ENCODE data around the gene PIP5K1B. TPM values are rescaled to one million over a fixed set of nuclear protein-coding genes. Genes with fewer than 3 reads are reported as not detected.

PIP5K1B gene
- total RNA-seq, 1 experiment from 2014 or later = not detected

DNA sequence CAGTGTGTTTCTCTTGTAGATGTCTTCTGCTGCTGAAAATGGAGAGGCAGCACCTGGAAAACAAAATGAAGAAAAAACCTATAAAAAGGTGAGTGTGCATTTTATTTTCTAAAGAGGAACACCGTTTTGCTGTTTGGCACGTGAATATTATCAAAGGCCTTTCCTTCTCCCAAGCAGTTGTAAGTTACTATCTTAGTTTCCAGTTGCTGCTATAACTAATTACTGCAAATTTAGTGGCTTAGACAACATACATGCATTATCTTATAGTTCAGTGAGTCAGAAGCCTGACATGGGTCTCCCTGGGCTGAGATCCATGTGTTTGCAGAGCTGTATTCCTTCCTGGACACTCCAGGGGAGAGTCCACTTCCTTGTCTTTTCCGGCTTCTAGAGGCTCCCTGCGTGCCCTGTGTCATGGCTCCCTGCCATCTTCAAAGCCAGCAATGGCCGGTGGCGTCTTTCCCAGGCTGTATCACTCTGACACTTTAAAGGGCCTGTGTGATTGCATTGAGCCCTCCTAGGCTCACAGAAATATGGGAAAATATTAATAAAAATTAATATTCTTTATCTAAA lies 117.6 kb downstream of the PIP5K1B start:
- no peak for DNase-seq (ENCODE audit: low spot score)
- POLR2A ChIA-PET (ENCODE audit: low non-redundant PET) = no interaction called here

GRCh38 chr9:68825762-68826472 lies 120.9 kb downstream of the PIP5K1B start:
- ChIA-PET CTCF (no interaction called here), POLR2A (ENCODE audit: low non-redundant PET) (no interaction called here)
- Histone ChIP-seq H3K9me3 (ENCODE audit: low read depth, low read length, poor library complexity, severe bottlenecking) (no peaks in the 10 kb centered on the region), H3K36me3 (ENCODE audit: insufficient read depth, low read length, poor library complexity, severe bottlenecking) (no peaks in the 10 kb centered on the region), H3K27me3 (replicated peaks; ENCODE audit: insufficient read depth, low read depth, low read length, poor library complexity) (peaks cover 49% of the 10 kb centered on the region), H3K27ac (ENCODE audit: low read depth, low read length, poor library complexity, severe bottlenecking) (no peak overlapping the region), H3K4me1 (ENCODE audit: insufficient read depth, low read length, poor library complexity, severe bottlenecking) (no peaks in the 10 kb centered on the region), H3K4me3 (ENCODE audit: low read depth, low read length, poor library complexity, severe bottlenecking) (no peak overlapping the region)
- intact Hi-C loops (cut with micrococcal nuclease; ENCODE audit: unreplicated experiment) = no loop called here
- no TSS peak for BruUV-seq (replicated peaks)
- TF ChIP-seq CTCF (conservative IDR thresholded peaks at IDR 0.05; ENCODE audit: low read depth, low read length) = no peak
- no peak for TF ChIP-seq EZH2 (IDR thresholded peaks at IDR 0.05; ENCODE audit: borderline replicate concordance, low read depth, low read length, poor library complexity, severe bottlenecking)
- DNase-seq (ENCODE audit: low spot score) = no peak

More for the DNA sequence above, 117.6 kb downstream of the PIP5K1B start:
- Histone ChIP-seq H3K4me3 (ENCODE audit: low read depth, low read length, poor library complexity, severe bottlenecking) (no peak overlapping the region), H3K27ac (ENCODE audit: low read depth, low read length, poor library complexity, severe bottlenecking) (no peak overlapping the region), H3K27me3 (replicated peaks; ENCODE audit: insufficient read depth, low read depth, low read length, poor library complexity) (peaks cover 66% of the 10 kb centered on the region), H3K4me1 (ENCODE audit: insufficient read depth, low read length, poor library complexity, severe bottlenecking) (no peaks in the 10 kb centered on the region), H3K36me3 (ENCODE audit: insufficient read depth, low read length, poor library complexity, severe bottlenecking) (no peaks in the 10 kb centered on the region), H3K9me3 (ENCODE audit: low read depth, low read length, poor library complexity, severe bottlenecking) (no peaks in the 10 kb centered on the region)
- CTCF ChIA-PET = no interaction called here
- TF ChIP-seq CTCF (conservative IDR thresholded peaks at IDR 0.05; ENCODE audit: low read depth, low read length) (no peak), EZH2 (IDR thresholded peaks at IDR 0.05; ENCODE audit: borderline replicate concordance, low read depth, low read length, poor library complexity, severe bottlenecking) (no peak)
- no TSS peak for BruUV-seq (replicated peaks)
- intact Hi-C loops (cut with micrococcal nuclease; ENCODE audit: unreplicated experiment) = no loop called here

DNA sequence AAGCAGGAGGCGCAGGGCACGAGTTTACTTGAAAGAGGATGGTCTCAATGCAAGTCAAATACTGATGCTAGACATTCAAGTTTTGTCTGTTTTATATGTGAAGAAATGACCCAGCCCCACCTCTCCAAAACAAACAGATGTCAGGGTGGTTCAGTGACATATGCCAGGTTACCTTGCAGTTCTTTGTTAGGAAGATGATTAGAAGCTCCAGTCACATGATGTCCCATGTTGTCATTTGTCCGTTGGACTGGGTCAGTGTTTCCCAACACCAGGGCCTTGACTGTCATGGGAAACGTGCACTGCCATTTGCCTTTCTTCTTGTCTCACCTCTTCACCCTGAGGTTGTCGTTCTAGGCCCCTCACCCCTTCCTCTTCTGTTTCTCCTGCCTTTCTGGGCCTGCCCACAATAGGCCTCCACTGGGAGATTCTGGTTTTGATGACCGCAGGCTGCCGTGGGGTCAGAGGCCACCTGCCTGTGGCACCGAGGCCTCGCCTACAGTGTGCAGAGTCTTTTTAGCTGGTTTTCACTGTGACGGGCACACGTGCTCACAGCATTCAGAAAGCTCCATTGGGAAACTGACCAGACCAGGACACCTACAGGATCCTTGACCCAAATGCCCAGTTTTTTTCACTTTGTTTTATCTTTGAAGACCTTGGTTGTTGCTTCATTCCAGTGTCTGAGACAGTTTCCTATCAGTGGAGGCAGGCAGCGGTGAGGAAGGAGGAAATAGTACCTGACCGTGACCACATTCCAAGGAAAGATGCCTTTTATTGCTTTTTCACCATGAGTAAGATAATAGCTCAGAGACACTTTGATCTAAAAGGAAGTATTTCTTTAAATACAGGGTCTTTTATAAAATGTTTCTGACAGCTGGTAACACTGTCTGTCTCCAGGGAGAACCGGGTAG lies 123.1 kb downstream of the PIP5K1B start:
- Histone ChIP-seq H3K4me1 (ENCODE audit: insufficient read depth, low read length, poor library complexity, severe bottlenecking) (no peaks in the 10 kb centered on the region), H3K27ac (ENCODE audit: low read depth, low read length, poor library complexity, severe bottlenecking) (no peak overlapping the region), H3K9me3 (ENCODE audit: low read depth, low read length, poor library complexity, severe bottlenecking) (no peaks in the 10 kb centered on the region), H3K36me3 (ENCODE audit: insufficient read depth, low read length, poor library complexity, severe bottlenecking) (no peaks in the 10 kb centered on the region), H3K27me3 (replicated peaks; ENCODE audit: insufficient read depth, low read depth, low read length, poor library complexity) (peaks cover 41% of the 10 kb centered on the region), H3K4me3 (ENCODE audit: low read depth, low read length, poor library complexity, severe bottlenecking) (no peak overlapping the region)
- ChIA-PET CTCF (no interaction called here), POLR2A (ENCODE audit: low non-redundant PET) (no interaction called here)
- intact Hi-C loops (cut with micrococcal nuclease; ENCODE audit: unreplicated experiment) = no loop called here
- TF ChIP-seq CTCF (conservative IDR thresholded peaks at IDR 0.05; ENCODE audit: low read depth, low read length) = no peak
- no peak for TF ChIP-seq EZH2 (IDR thresholded peaks at IDR 0.05; ENCODE audit: borderline replicate concordance, low read depth, low read length, poor library complexity, severe bottlenecking)
- BruUV-seq (replicated peaks) = no TSS peak
- no peak for DNase-seq (ENCODE audit: low spot score)
